ENCODE data around the gene PTBP3.
"Not testable (repeated sequence)": the region's sequence is repeated elsewhere in the genome, so short reads cannot be mapped to it uniquely, and the experiment has no call there.

PTBP3 gene

GRCh38 chr9:112271466-112272098, 61.8 kb downstream of the PTBP3 start:
- DNase-seq, result no peak

- DNase-seq, result no peak
Observed at GRCh38 chr9:112268413-112268812, 65.0 kb downstream of the PTBP3 start.

- DNase-seq, result not testable (repeated sequence)
Observed at GRCh38 chr9:112267086-112267485, 66.3 kb downstream of the PTBP3 start.

GRCh38 chr9:112265391-112265790, 68.0 kb downstream of the PTBP3 start:
- DNase-seq, result no peak

- DNase-seq, result no peak
Observed at GRCh38 chr9:112262577-112262976, 70.8 kb downstream of the PTBP3 start.

GRCh38 chr9:112261133-112261532, 72.3 kb downstream of the PTBP3 start:
- no peak for DNase-seq

- DNase-seq, result no peak
Observed at GRCh38 chr9:112258106-112258505, 75.3 kb downstream of the PTBP3 start.

- no peak for DNase-seq
Observed at GRCh38 chr9:112252194-112252593, 81.2 kb downstream of the PTBP3 start.

GRCh38 chr9:112249277-112249676, 84.1 kb downstream of the PTBP3 start:
- no peak for DNase-seq

GRCh38 chr9:112248722-112249121, 84.7 kb downstream of the PTBP3 start:
- no peak for DNase-seq

- DNase-seq, result no peak
Observed at GRCh38 chr9:112247090-112247489, 86.3 kb downstream of the PTBP3 start.

GRCh38 chr9:112245126-112245525, 88.3 kb downstream of the PTBP3 start:
- no peak for DNase-seq

GRCh38 chr9:112242147-112242804, 91.1 kb downstream of the PTBP3 start:
- no peak for DNase-seq

GRCh38 chr9:112241491-112241890, 91.9 kb downstream of the PTBP3 start:
- no peak for DNase-seq

GRCh38 chr9:112239708-112240107, 93.7 kb downstream of the PTBP3 start:
- no peak for DNase-seq

- no peak for DNase-seq
Observed at GRCh38 chr9:112239284-112239683, 94.1 kb downstream of the PTBP3 start.

- no peak for DNase-seq
Observed at GRCh38 chr9:112234779-112235178, 98.6 kb downstream of the PTBP3 start.

GRCh38 chr9:112233769-112234168, 99.7 kb downstream of the PTBP3 start:
- no peak for DNase-seq

- no peak for DNase-seq
Observed at GRCh38 chr9:112232233-112232632, 101.2 kb downstream of the PTBP3 start.

GRCh38 chr9:112226091-112226490, 107.3 kb downstream of the PTBP3 start:
- DNase-seq, result no peak

- DNase-seq, result no peak
Observed at GRCh38 chr9:112224401-112225289, 108.8 kb downstream of the PTBP3 start.

- no peak for DNase-seq
Observed at GRCh38 chr9:112218908-112219307, 114.5 kb downstream of the PTBP3 start.
